K562 (cell line): ENCODE results near the gene MYL5. TPM values are rescaled to one million over a fixed set of nuclear protein-coding genes. Genes with fewer than 3 reads are reported as not detected.
A peak's percentile ranks its signal among the peaks of the same experiment; 100 is the strongest.

ENCODE experiments used
- CBFB ChIP-seq: sonication (generic); formaldehyde crosslinking; IDR thresholded peaks from 2 replicates; pipeline ENCODE4 v1.4.0; 2020; ENCODE audit warnings: mild to moderate bottlenecking, missing genetic modification reagents
- DACH1 ChIP-seq: fragments of 450-650 bp; IDR thresholded peaks from 2 replicates; pipeline ENCODE4 v1.6.1; 2018; ENCODE audit not compliant: partially characterized antibody
- FOXM1 ChIP-seq, 2 experiments: fragments of 450-650 bp in 1 of 2; sonication (generic) in 1 of 2; formaldehyde crosslinking in 1 of 2; IDR thresholded peaks; 2 replicates each; pipeline versions ENCODE4 v1.6.1 to v1.9.0; 2017 to 2022; ENCODE audit warnings: low read depth in 2 of 2, mild to moderate bottlenecking in 2 of 2, missing genetic modification reagents in 1 of 2, moderate library complexity in 1 of 2
- GABPA ChIP-seq: fragments of 200-800 bp; sonication (Bioruptor generic); conservative IDR thresholded peaks from 2 replicates; pipeline ENCODE4 v1.6.1; 2016; ENCODE audit warnings: low read depth, missing genetic modification characterization, missing compliant biosample characterization
- HDAC1 ChIP-seq, 2 experiments: fragments of 450-650 bp; IDR thresholded peaks; 2 replicates each; pipeline ENCODE4 v1.6.1; 2016 to 2017; ENCODE audit warnings: inconsistent platforms in 1 of 2, mild to moderate bottlenecking in 1 of 2, moderate library complexity in 1 of 2
- HDAC8 ChIP-seq: fragments of 450-650 bp; IDR thresholded peaks from 2 replicates; pipeline ENCODE4 v1.6.1; 2016; ENCODE audit warnings: mild to moderate bottlenecking, missing genetic modification characterization, moderate library complexity, missing compliant biosample characterization
- KHSRP ChIP-seq: fragments of 450-650 bp; IDR thresholded peaks from 2 replicates; pipeline ENCODE4 v1.6.1; 2017
- MXI1 ChIP-seq: IDR thresholded peaks from 2 replicates; pipeline ENCODE4 v1.6.1; 2011; ENCODE audit warnings: low read depth, mild to moderate bottlenecking, improper control_type of control experiment, low read length
- SMARCC2 ChIP-seq: fragments of 450-650 bp; IDR thresholded peaks from 2 replicates; pipeline ENCODE4 v1.6.1; 2017; ENCODE audit warnings: antibody characterized with exemption, moderate library complexity, mild to moderate bottlenecking, low read depth
- ZNF445 ChIP-seq: fragments of 250-450 bp; sonication (Bioruptor Pico); IDR thresholded peaks from 2 replicates; pipeline ENCODE4 v1.4.0; 2020; ENCODE audit warnings: low read depth, mild to moderate bottlenecking, moderate library complexity
- polyA plus RNA-seq, 8 experiments: library from polyadenylated mRNA; depleted of rRNA in 4 of 8; stranded (reverse) in 5 of 8; unstranded in 3 of 8; fragments of >200 nt; fragmentation: Nextera tagmentation in 2 of 8; fragmentation: Illumina TruSeq in 1 of 8; extraction: Ambion mirVana in 2 of 8; extraction: Trizol in 1 of 8; gene quantifications; 2 replicates each; pipeline versions ENCODE4 v1.2.1 to v1.2.3, GENCODE V29; 2011 to 2014; ENCODE audit warnings: inconsistent platforms in 1 of 8, missing spikeins in 1 of 8
- total RNA-seq, 7 experiments: library from RNA; depleted of rRNA in 6 of 7; stranded (reverse); fragments of >200 nt in 6 of 7; fragmentation: Illumina TruSeq in 2 of 7; extraction: Trizol in 2 of 7; gene quantifications; 2 replicates each; pipeline versions ENCODE4 v1.2.1 to v1.2.3, GENCODE V29; 2011 to 2021; ENCODE audit warnings: low replicate concordance in 1 of 7
- TF ChIP-seq, protein P1 (sequence below): sonication (generic); formaldehyde crosslinking; IDR thresholded peaks from 2 replicates; pipeline ENCODE4 v1.4.0; 2020; ENCODE audit warnings: mild to moderate bottlenecking, missing genetic modification reagents
- TF ChIP-seq, protein P2 (sequence below): sonication (generic); formaldehyde crosslinking; IDR thresholded peaks from 2 replicates; pipeline ENCODE4 v1.8.0; 2023; ENCODE audit warnings: missing genetic modification reagents, mild to moderate bottlenecking, borderline replicate concordance
- TF ChIP-seq, protein P3 (sequence below): fragments of 450-650 bp; IDR thresholded peaks from 2 replicates; pipeline ENCODE4 v1.6.1; 2016; ENCODE audit warnings: borderline replicate concordance
- TF ChIP-seq, protein P4 (sequence below): fragments of 250-450 bp; sonication (Bioruptor Pico); IDR thresholded peaks from 2 replicates; pipeline ENCODE4 v1.6.1; 2021; ENCODE audit warnings: mild to moderate bottlenecking
- TF ChIP-seq, protein P5 (sequence below): fragments of 450-650 bp; IDR thresholded peaks from 2 replicates; pipeline ENCODE4 v1.6.1; 2016

The MYL5 gene
- total and polyA plus RNA-seq, 9 of the 15 experiments (the other 6 are each of a cell fraction or from before 2014, with no cell fraction given) = 1.4 to 10.0 (median 4.1) TPM

DNA sequence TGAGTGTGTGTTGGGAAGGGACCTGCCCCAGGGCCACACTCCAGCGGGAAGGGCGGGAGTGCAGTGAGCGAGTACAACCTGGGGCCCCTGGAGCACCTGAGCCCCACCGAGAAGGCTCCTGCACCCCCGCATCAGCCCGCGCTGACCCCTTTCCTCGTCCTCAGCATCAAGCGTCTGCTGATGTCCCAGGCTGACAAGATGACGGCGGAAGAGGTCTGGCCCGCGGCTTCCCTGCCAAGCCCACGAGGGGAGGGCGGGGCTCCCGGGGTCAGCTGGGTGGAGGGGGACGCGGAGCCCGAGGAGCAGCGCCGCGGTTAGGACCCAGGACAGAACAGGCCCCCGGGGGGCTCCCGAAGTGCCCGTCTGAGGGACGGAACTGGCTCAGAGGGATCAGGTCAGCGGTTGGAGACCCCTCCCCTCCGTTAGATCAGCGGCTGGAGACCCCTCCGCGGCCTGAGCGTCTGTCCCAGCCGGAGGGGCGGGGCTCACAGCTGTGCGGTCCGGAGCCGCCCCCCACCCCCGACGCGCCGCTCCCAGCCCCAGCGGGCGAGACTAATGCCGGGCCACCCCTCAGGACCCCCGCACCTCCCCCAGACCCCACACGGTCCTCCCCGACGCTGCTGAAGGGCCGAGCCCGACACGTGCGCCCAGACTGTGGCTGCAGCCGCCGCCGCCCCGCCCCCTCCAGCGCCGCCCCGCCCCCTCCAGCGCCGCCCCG lies 6.7 kb downstream of the MYL5 start (continued):
- TF ChIP-seq, protein P1, sequence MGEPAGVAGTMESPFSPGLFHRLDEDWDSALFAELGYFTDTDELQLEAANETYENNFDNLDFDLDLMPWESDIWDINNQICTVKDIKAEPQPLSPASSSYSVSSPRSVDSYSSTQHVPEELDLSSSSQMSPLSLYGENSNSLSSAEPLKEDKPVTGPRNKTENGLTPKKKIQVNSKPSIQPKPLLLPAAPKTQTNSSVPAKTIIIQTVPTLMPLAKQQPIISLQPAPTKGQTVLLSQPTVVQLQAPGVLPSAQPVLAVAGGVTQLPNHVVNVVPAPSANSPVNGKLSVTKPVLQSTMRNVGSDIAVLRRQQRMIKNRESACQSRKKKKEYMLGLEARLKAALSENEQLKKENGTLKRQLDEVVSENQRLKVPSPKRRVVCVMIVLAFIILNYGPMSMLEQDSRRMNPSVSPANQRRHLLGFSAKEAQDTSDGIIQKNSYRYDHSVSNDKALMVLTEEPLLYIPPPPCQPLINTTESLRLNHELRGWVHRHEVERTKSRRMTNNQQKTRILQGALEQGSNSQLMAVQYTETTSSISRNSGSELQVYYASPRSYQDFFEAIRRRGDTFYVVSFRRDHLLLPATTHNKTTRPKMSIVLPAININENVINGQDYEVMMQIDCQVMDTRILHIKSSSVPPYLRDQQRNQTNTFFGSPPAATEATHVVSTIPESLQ (CRISPR knock-in tag) = peak; percentile 36; the same call in 1 of the 2 replicates
- TF ChIP-seq MXI1 = peak; percentile 67; the same call in 1 of the 2 replicates
- TF ChIP-seq HDAC1 (IDR thresholded peaks at IDR 0.05) = peak in 1 of 2 experiments; percentile 81; a peak in 2 of 4 replicates
- TF ChIP-seq HDAC8 (tag) = no peak
- no peak for TF ChIP-seq SMARCC2
- TF ChIP-seq, protein P2, sequence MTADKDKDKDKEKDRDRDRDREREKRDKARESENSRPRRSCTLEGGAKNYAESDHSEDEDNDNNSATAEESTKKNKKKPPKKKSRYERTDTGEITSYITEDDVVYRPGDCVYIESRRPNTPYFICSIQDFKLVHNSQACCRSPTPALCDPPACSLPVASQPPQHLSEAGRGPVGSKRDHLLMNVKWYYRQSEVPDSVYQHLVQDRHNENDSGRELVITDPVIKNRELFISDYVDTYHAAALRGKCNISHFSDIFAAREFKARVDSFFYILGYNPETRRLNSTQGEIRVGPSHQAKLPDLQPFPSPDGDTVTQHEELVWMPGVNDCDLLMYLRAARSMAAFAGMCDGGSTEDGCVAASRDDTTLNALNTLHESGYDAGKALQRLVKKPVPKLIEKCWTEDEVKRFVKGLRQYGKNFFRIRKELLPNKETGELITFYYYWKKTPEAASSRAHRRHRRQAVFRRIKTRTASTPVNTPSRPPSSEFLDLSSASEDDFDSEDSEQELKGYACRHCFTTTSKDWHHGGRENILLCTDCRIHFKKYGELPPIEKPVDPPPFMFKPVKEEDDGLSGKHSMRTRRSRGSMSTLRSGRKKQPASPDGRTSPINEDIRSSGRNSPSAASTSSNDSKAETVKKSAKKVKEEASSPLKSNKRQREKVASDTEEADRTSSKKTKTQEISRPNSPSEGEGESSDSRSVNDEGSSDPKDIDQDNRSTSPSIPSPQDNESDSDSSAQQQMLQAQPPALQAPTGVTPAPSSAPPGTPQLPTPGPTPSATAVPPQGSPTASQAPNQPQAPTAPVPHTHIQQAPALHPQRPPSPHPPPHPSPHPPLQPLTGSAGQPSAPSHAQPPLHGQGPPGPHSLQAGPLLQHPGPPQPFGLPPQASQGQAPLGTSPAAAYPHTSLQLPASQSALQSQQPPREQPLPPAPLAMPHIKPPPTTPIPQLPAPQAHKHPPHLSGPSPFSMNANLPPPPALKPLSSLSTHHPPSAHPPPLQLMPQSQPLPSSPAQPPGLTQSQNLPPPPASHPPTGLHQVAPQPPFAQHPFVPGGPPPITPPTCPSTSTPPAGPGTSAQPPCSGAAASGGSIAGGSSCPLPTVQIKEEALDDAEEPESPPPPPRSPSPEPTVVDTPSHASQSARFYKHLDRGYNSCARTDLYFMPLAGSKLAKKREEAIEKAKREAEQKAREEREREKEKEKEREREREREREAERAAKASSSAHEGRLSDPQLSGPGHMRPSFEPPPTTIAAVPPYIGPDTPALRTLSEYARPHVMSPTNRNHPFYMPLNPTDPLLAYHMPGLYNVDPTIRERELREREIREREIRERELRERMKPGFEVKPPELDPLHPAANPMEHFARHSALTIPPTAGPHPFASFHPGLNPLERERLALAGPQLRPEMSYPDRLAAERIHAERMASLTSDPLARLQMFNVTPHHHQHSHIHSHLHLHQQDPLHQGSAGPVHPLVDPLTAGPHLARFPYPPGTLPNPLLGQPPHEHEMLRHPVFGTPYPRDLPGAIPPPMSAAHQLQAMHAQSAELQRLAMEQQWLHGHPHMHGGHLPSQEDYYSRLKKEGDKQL (CRISPR knock-in tag) = no peak
- TF ChIP-seq, protein P3, sequence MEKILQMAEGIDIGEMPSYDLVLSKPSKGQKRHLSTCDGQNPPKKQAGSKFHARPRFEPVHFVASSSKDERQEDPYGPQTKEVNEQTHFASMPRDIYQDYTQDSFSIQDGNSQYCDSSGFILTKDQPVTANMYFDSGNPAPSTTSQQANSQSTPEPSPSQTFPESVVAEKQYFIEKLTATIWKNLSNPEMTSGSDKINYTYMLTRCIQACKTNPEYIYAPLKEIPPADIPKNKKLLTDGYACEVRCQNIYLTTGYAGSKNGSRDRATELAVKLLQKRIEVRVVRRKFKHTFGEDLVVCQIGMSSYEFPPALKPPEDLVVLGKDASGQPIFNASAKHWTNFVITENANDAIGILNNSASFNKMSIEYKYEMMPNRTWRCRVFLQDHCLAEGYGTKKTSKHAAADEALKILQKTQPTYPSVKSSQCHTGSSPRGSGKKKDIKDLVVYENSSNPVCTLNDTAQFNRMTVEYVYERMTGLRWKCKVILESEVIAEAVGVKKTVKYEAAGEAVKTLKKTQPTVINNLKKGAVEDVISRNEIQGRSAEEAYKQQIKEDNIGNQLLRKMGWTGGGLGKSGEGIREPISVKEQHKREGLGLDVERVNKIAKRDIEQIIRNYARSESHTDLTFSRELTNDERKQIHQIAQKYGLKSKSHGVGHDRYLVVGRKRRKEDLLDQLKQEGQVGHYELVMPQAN = peak; percentile 65; the same call in 1 of the 2 replicates
- TF ChIP-seq, protein P4, sequence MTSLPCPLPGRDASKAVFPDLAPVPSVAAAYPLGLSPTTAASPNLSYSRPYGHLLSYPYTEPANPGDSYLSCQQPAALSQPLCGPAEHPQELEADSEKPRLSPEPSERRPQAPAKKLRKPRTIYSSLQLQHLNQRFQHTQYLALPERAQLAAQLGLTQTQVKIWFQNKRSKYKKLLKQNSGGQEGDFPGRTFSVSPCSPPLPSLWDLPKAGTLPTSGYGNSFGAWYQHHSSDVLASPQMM (CRISPR knock-in tag) = no peak
- no peak for TF ChIP-seq FOXM1 (IDR thresholded peaks at IDR 0.05; ENCODE audit: low read depth)
- TF ChIP-seq FOXM1 (CRISPR knock-in tag; IDR thresholded peaks at IDR 0.05; ENCODE audit: low read depth) = peak; percentile 42; the same call in 1 of the 2 replicates
- peak; percentile 6; the same call in 1 of the 2 replicates for TF ChIP-seq GABPA (tag)
- no peak; the same call in 1 of the 2 replicates for TF ChIP-seq CBFB (CRISPR knock-in tag)
- no peak for TF ChIP-seq ZNF445 (CRISPR knock-in tag)
- TF ChIP-seq, protein P5, sequence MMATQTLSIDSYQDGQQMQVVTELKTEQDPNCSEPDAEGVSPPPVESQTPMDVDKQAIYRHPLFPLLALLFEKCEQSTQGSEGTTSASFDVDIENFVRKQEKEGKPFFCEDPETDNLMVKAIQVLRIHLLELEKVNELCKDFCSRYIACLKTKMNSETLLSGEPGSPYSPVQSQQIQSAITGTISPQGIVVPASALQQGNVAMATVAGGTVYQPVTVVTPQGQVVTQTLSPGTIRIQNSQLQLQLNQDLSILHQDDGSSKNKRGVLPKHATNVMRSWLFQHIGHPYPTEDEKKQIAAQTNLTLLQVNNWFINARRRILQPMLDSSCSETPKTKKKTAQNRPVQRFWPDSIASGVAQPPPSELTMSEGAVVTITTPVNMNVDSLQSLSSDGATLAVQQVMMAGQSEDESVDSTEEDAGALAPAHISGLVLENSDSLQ = peak; percentile 63
- no peak for TF ChIP-seq KHSRP
- peak; percentile 67 for TF ChIP-seq DACH1
